HG02610 (cell line): ENCODE data around the gene PRDM16.

Experiments used
- ATAC-seq: cut with Tn5 transposase; IDR thresholded peaks from one replicate; pipeline ENCODE4 v1.9.1; 2021; ENCODE audit warnings: mild to moderate bottlenecking, moderate library complexity; ENCODE audit not compliant: unreplicated experiment

Gene PRDM16

GRCh38 chr1:3463891-3464648 is 395.1 kb downstream of the PRDM16 start:
- no peak for ATAC-seq

GRCh38 chr1:3464649-3465025 is 395.6 kb downstream of the PRDM16 start:
- no peak for ATAC-seq

GRCh38 chr1:3465091-3465934 is 396.3 kb downstream of the PRDM16 start:
- no peak for ATAC-seq

- no peak for ATAC-seq
Measured at GRCh38 chr1:3465935-3466321, 396.9 kb downstream of the PRDM16 start.

- no peak for ATAC-seq
Measured at GRCh38 chr1:3466366-3467075, 397.5 kb downstream of the PRDM16 start.

GRCh38 chr1:3467096-3468036 is 398.4 kb downstream of the PRDM16 start:
- no peak for ATAC-seq

- ATAC-seq, result no peak
Measured at GRCh38 chr1:3468236-3469103, 399.5 kb downstream of the PRDM16 start.

GRCh38 chr1:3469104-3469848 is 400.3 kb downstream of the PRDM16 start:
- ATAC-seq, result no peak

GRCh38 chr1:3469849-3470649 is 401.0 kb downstream of the PRDM16 start:
- ATAC-seq, result no peak

- no peak for ATAC-seq
Measured at GRCh38 chr1:3470650-3471355, 401.8 kb downstream of the PRDM16 start.

- ATAC-seq, result no peak
Measured at GRCh38 chr1:3471356-3472087, 402.5 kb downstream of the PRDM16 start.

- ATAC-seq, result no peak
Measured at GRCh38 chr1:3472088-3472850, 403.3 kb downstream of the PRDM16 start.

GRCh38 chr1:3472906-3473305 is 403.9 kb downstream of the PRDM16 start:
- ATAC-seq, result no peak

GRCh38 chr1:3473381-3473844 is 404.4 kb downstream of the PRDM16 start:
- ATAC-seq, result no peak

- ATAC-seq, result no peak
Measured at GRCh38 chr1:3474016-3474415, 405.0 kb downstream of the PRDM16 start.

GRCh38 chr1:3474421-3474820 is 405.4 kb downstream of the PRDM16 start:
- no peak for ATAC-seq
